K562 (cell line): ENCODE measurements around the gene ANO9. TPM values are rescaled to one million over a fixed set of nuclear protein-coding genes. Genes with fewer than 3 reads are reported as not detected.

ENCODE experiments used
- CBX8 ChIP-seq: fragments of 200-600 bp; sonication (generic); IDR thresholded peaks from 2 replicates; pipeline ENCODE4 v1.6.1; 2012; ENCODE audit warnings: borderline replicate concordance, mixed run types, low read depth, mild to moderate bottlenecking, moderate library complexity, mixed read lengths, low read length, control low read depth, inconsistent platforms; ENCODE audit not compliant: poor library complexity, severe bottlenecking; ENCODE audit errors: extremely low read depth
- LARP7 ChIP-seq: fragments of 450-650 bp; IDR thresholded peaks from 2 replicates; pipeline ENCODE4 v1.6.1; 2016
- NR3C1 ChIP-seq: sonication (generic); formaldehyde crosslinking; IDR thresholded peaks from 2 replicates; pipeline ENCODE4 v1.8.1; 2022; ENCODE audit warnings: missing genetic modification reagents
- RFX7 ChIP-seq: fragments of 250-450 bp; sonication (Bioruptor Pico); IDR thresholded peaks from 2 replicates; pipeline ENCODE4 v1.5.1; 2021; ENCODE audit warnings: mild to moderate bottlenecking
- RREB1 ChIP-seq: fragments of 250-450 bp; sonication (Bioruptor Pico); IDR thresholded peaks from 2 replicates; pipeline ENCODE4 v1.4.0; 2020
- SFPQ ChIP-seq: fragments of 200-400 bp; formaldehyde crosslinking; IDR thresholded peaks from 2 replicates; pipeline ENCODE4 v1.6.1; 2017; ENCODE audit warnings: mild to moderate bottlenecking, low read depth, low read length, moderate library complexity
- SMARCE1 ChIP-seq: fragments of 450-650 bp; IDR thresholded peaks from 2 replicates; pipeline ENCODE4 v1.7.1; 2016; ENCODE audit warnings: mild to moderate bottlenecking
- TFE3 ChIP-seq: fragments of 450-650 bp; formaldehyde crosslinking; IDR thresholded peaks from 2 replicates; pipeline ENCODE4 v1.4.0; 2020; ENCODE audit warnings: mild to moderate bottlenecking, mixed read lengths
- TRIM25 ChIP-seq: fragments of 450-650 bp; IDR thresholded peaks from 2 replicates; pipeline ENCODE4 v1.7.0; 2016; ENCODE audit warnings: borderline replicate concordance
- ZNF224 ChIP-seq: sonication (generic); formaldehyde crosslinking; IDR thresholded peaks from 2 replicates; pipeline ENCODE4 v1.8.0; 2022; ENCODE audit warnings: mild to moderate bottlenecking, missing genetic modification reagents
- ZNF551 ChIP-seq: fragments of 250-450 bp; sonication (Bioruptor Pico); IDR thresholded peaks from 2 replicates; pipeline ENCODE4 v1.5.0; 2021; ENCODE audit warnings: mild to moderate bottlenecking, moderate library complexity
- polyA plus RNA-seq, 8 experiments: library from polyadenylated mRNA; depleted of rRNA in 4 of 8; stranded (reverse) in 5 of 8; unstranded in 3 of 8; fragments of >200 nt; fragmentation: Nextera tagmentation in 2 of 8; fragmentation: Illumina TruSeq in 1 of 8; extraction: Ambion mirVana in 2 of 8; extraction: Trizol in 1 of 8; gene quantifications; 2 replicates each; pipeline versions ENCODE4 v1.2.1 to v1.2.3, GENCODE V29; 2011 to 2014; ENCODE audit warnings: inconsistent platforms in 1 of 8, missing spikeins in 1 of 8
- total RNA-seq, 7 experiments: library from RNA; depleted of rRNA in 6 of 7; stranded (reverse); fragments of >200 nt in 6 of 7; fragmentation: Illumina TruSeq in 2 of 7; extraction: Trizol in 2 of 7; gene quantifications; 2 replicates each; pipeline versions ENCODE4 v1.2.1 to v1.2.3, GENCODE V29; 2011 to 2021; ENCODE audit warnings: low replicate concordance in 1 of 7

Gene ANO9
- total and polyA plus RNA-seq, 9 of the 15 experiments (the other 6 are each of a cell fraction or from before 2014, with no cell fraction given): 0.20 to 14.5 (median 4.5) TPM

GRCh38 chr11:473962-474785, 32.4 kb upstream of the ANO9 start (continued):
- no peak for TF ChIP-seq TRIM25
- no peak for TF ChIP-seq SFPQ
- TF ChIP-seq NR3C1: no peak
- no peak for TF ChIP-seq CBX8
- TF ChIP-seq ZNF224: no peak
- no peak for TF ChIP-seq SMARCE1
- no peak for TF ChIP-seq ZNF551 (CRISPR knock-in tag)
- TF ChIP-seq LARP7: no peak
- no peak for TF ChIP-seq RFX7 (CRISPR knock-in tag)
- TF ChIP-seq TFE3 (CRISPR knock-in tag): no peak
- no peak for TF ChIP-seq RREB1 (CRISPR knock-in tag)
- TF ChIP-seq, all 486 proteins: peak for 0
